Progenitor cell of endocrine pancreas (in vitro differentiated cells): ENCODE results near the gene KRT40. TPM values are rescaled to one million over a fixed set of nuclear protein-coding genes. Genes with fewer than 3 reads are reported as not detected.

ENCODE experiments used
- DNase-seq: peaks from one replicate; pipeline ENCODE4 v3.0.0; 2021; ENCODE audit warnings: low spot score; ENCODE audit not compliant: unreplicated experiment
- H3K27ac Mint-ChIP-seq: 2 replicates; pipeline ENCODE4 v1.8.0; 2021; ENCODE audit warnings: mild to moderate bottlenecking, moderate library complexity, mixed read lengths
- H3K27me3 Mint-ChIP-seq: 2 replicates; pipeline ENCODE4 v1.8.0; 2021; ENCODE audit warnings: mixed read lengths
- H3K36me3 Mint-ChIP-seq: 2 replicates; pipeline ENCODE4 v1.8.0; 2022; ENCODE audit warnings: mixed read lengths; ENCODE audit not compliant: insufficient read depth
- H3K4me1 Mint-ChIP-seq: 2 replicates; pipeline ENCODE4 v1.8.0; 2021; ENCODE audit warnings: low read depth, mixed read lengths
- H3K4me3 Mint-ChIP-seq: 2 replicates; pipeline ENCODE4 v1.8.0; 2021; ENCODE audit warnings: low read depth, mild to moderate bottlenecking, moderate library complexity, mixed read lengths
- H3K9me3 Mint-ChIP-seq: 2 replicates; pipeline ENCODE4 v1.8.0; 2021; ENCODE audit warnings: low read depth, mixed read lengths
- total RNA-seq: library from RNA; stranded (reverse); gene quantifications from 2 replicates; pipeline ENCODE4 v1.2.1, GENCODE V29; 2021
- TF ChIP-seq, protein P1 (sequence below): fragments of 200-600 bp; sonication (generic); IDR thresholded peaks from one replicate; pipeline ENCODE4 v1.5.0; 2021; ENCODE audit warnings: antibody characterized with exemption, mild to moderate bottlenecking; ENCODE audit not compliant: unreplicated experiment

The KRT40 gene
- total RNA-seq, 1 donor from 2014 or later, result not detected

DNA sequence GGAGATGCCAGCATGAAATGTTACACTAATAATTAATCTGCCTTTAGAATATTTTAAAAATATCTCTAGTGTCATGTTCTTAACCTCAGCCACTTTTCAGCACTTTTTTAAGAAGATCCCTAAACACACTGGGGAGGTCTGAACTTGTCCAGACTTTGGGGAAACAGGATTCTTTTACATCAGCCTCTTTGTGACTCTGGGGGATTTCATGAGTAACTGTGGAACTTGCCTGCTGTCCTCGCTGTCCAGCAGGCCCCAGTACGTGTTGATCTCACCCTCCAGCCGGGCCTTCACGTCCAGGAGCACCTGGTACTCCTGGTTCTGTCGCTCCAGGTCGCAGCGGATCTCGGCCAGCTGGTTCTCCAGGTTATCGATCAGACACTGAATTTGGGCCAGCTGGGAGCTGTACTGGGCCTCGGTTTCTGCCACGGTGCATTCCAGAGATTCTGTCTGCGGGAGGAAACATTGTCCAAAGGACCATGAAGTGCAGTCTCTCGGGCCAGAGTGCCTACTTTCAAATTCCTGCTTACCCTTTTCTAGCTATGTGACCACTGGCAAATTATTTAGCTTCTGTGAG, 5.5 kb downstream of the KRT40 start:
- H3K36me3 Mint-ChIP-seq, result no peaks in the 10 kb centered on the region
- H3K27ac Mint-ChIP-seq, result no peak overlapping the region
- no peak overlapping the region for H3K4me3 Mint-ChIP-seq
- TF ChIP-seq, protein P1, sequence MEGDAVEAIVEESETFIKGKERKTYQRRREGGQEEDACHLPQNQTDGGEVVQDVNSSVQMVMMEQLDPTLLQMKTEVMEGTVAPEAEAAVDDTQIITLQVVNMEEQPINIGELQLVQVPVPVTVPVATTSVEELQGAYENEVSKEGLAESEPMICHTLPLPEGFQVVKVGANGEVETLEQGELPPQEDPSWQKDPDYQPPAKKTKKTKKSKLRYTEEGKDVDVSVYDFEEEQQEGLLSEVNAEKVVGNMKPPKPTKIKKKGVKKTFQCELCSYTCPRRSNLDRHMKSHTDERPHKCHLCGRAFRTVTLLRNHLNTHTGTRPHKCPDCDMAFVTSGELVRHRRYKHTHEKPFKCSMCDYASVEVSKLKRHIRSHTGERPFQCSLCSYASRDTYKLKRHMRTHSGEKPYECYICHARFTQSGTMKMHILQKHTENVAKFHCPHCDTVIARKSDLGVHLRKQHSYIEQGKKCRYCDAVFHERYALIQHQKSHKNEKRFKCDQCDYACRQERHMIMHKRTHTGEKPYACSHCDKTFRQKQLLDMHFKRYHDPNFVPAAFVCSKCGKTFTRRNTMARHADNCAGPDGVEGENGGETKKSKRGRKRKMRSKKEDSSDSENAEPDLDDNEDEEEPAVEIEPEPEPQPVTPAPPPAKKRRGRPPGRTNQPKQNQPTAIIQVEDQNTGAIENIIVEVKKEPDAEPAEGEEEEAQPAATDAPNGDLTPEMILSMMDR, result no peak
- DNase-seq, result no peak
- no peaks in the 10 kb centered on the region for H3K27me3 Mint-ChIP-seq
- peaks cover 4% of the 10 kb centered on the region for H3K4me1 Mint-ChIP-seq
- no peaks in the 10 kb centered on the region for H3K9me3 Mint-ChIP-seq

DNA sequence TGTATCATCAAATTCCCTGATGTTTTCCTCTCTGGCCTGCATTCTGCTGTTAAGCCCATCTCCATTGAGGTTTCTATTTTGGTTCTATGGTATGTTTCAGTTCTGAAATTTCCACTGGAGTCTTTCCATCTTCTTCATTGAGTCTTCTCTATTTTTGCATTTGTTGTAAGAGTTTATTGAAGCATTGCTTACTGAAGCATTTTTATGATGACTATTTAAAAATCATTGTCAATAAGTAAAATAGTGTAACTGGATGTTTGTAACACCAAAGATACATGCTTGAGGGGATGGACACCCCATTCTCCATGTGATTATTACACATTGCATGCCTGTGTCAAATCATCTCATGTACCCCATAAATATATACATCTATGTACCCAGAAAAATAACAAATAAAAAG, 8.6 kb downstream of the KRT40 start:
- Mint-ChIP-seq H3K4me3 (no peak overlapping the region), H3K4me1 (peaks cover 6% of the 10 kb centered on the region), H3K27ac (no peak overlapping the region), H3K27me3 (no peaks in the 10 kb centered on the region), H3K36me3 (no peaks in the 10 kb centered on the region), H3K9me3 (no peaks in the 10 kb centered on the region)
- TF ChIP-seq, protein P1, result no peak
- DNase-seq, result no peak

DNA sequence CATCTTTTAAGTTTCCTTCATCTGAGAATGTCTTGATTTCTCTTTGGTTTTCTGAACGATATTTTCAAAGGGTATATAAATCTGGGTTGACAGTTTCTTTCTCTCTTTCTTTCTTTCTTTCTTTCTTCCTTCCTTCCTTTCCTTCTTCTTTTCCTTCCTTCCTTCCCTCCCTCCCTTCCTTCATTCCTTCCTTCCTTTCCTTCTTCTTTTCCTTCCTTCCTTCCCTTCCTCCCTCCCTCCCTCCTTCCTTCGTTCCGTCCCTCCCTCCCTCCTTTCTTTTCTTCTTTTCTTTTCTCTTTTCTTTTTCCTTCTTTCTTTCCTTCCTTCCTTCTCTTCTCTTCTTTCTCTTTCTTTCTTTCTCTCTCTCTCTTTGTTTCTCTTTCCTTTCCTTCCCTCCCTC, 9.8 kb downstream of the KRT40 start:
- no peaks in the 10 kb centered on the region for H3K9me3 Mint-ChIP-seq
- no peak overlapping the region for H3K4me3 Mint-ChIP-seq
- H3K27ac Mint-ChIP-seq, result no peak overlapping the region
- no peak for DNase-seq
- no peaks in the 10 kb centered on the region for H3K27me3 Mint-ChIP-seq
- TF ChIP-seq, protein P1, result no peak
- H3K4me1 Mint-ChIP-seq, result peaks cover 2% of the 10 kb centered on the region
- no peaks in the 10 kb centered on the region for H3K36me3 Mint-ChIP-seq

DNA sequence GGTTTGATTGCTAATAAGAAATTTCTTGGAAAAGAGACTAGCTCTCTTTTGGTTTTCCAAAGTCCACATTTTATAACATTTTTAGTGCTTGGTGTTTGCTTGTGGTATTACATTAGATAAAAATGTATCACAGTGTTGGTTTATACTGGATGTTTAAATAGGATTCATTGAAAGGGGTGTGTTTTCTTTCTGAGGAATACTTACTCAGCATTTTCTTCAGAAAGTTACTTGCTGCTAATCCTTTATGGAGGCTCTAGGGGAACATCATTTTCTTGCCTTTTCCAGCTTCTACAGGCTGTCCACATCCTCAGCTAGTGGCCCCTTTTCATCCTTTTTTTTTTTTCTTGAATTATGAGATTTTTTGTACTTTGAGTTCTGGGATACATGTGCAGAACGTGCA, 16.5 kb downstream of the KRT40 start:
- H3K36me3 Mint-ChIP-seq, result no peaks in the 10 kb centered on the region
- peaks cover 3% of the 10 kb centered on the region for H3K4me1 Mint-ChIP-seq
- TF ChIP-seq, protein P1, result no peak
- no peak for DNase-seq
- peaks cover 9% of the 10 kb centered on the region for H3K9me3 Mint-ChIP-seq
- no peaks in the 10 kb centered on the region for H3K27me3 Mint-ChIP-seq
- no peak overlapping the region for H3K4me3 Mint-ChIP-seq
- H3K27ac Mint-ChIP-seq, result no peak overlapping the region

DNA sequence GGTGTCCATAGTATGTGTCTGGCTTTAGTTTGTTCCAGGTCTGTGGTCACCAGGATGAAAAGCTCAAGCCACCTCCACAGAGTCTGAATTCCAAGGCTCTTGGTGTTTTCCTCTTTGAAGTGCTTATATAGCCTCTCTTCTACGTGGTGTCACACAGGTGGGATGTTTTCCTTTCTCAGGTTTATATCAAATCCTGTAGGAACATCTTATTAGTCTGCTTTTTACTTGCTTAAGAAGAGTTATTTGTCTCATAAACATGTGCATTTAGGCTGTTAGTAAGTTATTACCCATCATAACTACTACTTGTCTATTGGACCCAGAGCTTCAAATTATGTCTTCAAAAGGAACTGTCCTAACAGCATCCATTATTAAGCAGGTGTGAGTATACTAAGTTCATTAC, 17.3 kb downstream of the KRT40 start, which contains the start of gene KRT39:
Gene KRT39, minus strand, starts transcription at position 101 of the 400 bp plus-strand sequence. Its CDS starts 92 bp downstream, at position 9.
- DNase-seq, result no peak
- TF ChIP-seq, protein P1, result no peak
- Mint-ChIP-seq H3K4me1 (peaks cover 8% of the 10 kb centered on the region), H3K27me3 (no peaks in the 10 kb centered on the region), H3K36me3 (no peaks in the 10 kb centered on the region), H3K9me3 (peaks cover 9% of the 10 kb centered on the region), H3K27ac (no peak within 1 kb of the TSS), H3K4me3 (no peak within 1 kb of the TSS)
